Skeletal muscle cell (primary cell): Measurements from ENCODE around the gene AADAC.
"Not testable (repeated sequence)": the region's sequence is repeated elsewhere in the genome, so short reads cannot be mapped to it uniquely, and the experiment has no call there.

ENCODE experiments used
- DNase-seq: peaks from one replicate; pipeline ENCODE4 v3.0.0-alpha.2; 2010; ENCODE audit warnings: low read depth
- H3K4me3 ChIP-seq: 2 replicates; pipeline ENCODE4 v1.5.1; 2011; ENCODE audit warnings: low read depth, mild to moderate bottlenecking, control low read depth, low read length, moderate library complexity

Gene AADAC, protein sequence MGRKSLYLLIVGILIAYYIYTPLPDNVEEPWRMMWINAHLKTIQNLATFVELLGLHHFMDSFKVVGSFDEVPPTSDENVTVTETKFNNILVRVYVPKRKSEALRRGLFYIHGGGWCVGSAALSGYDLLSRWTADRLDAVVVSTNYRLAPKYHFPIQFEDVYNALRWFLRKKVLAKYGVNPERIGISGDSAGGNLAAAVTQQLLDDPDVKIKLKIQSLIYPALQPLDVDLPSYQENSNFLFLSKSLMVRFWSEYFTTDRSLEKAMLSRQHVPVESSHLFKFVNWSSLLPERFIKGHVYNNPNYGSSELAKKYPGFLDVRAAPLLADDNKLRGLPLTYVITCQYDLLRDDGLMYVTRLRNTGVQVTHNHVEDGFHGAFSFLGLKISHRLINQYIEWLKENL

DNA sequence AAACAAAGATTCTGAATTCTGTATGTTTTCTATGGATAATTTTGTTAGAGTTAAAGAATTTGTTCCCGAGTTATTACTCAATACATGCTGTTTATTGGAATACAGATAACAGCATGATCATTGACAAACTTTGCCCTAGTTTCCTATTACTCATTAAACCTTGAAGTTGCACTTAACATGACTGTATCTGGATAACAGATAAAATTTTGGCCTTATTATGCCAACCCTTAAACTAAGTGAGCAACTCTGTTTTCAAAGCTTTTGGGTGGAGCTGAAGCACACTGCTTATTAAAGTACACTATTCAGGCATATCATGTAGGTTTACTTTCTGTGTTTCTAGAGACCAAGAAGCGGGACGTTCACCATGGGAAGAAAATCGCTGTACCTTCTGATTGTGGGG, at the start of gene AADAC:
AADAC (plus strand) TSS at position 318 of the 400 bp plus-strand sequence; CDS start at position 365, 47 bp downstream.
- DNase-seq = no peak
- no peak within 1 kb of the TSS for H3K4me3 ChIP-seq

DNA sequence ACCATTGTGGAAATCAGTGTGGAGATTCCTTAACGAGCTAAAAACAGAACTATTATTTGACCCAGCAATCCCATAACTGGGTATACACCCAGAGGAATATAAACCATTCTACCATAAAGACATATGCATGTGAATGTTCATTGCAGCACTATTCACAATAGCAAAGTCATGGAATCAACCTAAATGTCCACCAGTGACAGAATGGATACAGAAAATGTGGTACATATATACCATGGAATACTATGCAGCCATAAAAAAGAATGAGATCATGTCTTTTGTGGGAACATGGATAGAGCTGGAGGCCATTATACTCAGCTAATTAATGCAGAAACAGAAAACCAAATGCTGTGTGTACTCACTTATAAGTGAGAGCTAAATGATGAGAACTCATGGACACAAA, 49.2 kb upstream of the AADAC start:
- DNase-seq, H3K4me3 ChIP-seq: not testable (repeated sequence)

GRCh38 chr3:151765685-151766084, 48.2 kb upstream of the AADAC start:
- H3K4me3 ChIP-seq = no peak overlapping the region
- DNase-seq = no peak

GRCh38 chr3:151766454-151766853, 47.5 kb upstream of the AADAC start:
- no peak for DNase-seq
- no peak overlapping the region for H3K4me3 ChIP-seq

DNA sequence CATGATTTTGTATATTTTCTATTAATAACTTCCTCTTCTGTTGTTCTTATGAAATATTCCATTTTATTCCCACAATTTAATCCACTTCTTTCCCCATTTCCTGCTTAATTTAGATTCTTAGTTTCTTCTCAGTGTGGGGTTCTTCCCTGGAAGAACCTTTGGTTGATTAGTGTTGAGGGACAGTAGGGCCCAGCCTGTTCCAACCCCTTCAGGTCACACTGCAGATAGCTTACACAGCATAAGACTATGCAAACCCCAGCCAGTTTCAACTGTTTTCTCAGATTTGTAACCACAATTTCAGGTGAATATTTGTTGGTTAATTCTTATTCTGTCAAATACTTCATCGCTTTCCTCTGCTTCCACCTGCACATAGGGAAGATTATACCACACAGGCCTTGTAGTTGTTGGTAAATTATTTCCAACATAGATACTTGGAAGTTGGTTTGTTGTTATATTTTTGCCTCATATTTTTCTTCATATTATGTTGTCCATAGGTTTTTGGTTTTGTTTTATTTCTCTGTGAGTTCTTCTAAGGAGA, 45.5 kb upstream of the AADAC start:
- DNase-seq = no peak
- no peak overlapping the region for H3K4me3 ChIP-seq

DNA sequence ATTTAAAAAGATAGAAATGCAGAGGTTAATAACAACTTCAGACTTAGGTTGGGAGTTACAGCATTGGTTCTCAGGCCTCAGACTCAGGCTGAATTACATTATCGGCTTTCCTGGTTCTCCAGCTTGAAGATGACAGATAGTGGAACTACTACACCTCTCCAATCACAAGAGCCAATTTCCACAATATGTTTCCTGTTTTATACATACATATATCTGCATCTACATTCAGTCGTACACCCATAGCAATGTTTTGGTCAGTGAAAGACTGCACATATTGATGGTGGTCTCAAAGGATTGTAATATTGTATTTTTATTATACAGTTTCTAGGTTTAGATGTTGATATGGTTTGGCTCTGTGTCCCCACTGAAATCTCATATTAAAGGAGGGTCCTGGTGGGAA, 44.7 kb upstream of the AADAC start:
- no peak for DNase-seq
- H3K4me3 ChIP-seq = no peak overlapping the region

DNA sequence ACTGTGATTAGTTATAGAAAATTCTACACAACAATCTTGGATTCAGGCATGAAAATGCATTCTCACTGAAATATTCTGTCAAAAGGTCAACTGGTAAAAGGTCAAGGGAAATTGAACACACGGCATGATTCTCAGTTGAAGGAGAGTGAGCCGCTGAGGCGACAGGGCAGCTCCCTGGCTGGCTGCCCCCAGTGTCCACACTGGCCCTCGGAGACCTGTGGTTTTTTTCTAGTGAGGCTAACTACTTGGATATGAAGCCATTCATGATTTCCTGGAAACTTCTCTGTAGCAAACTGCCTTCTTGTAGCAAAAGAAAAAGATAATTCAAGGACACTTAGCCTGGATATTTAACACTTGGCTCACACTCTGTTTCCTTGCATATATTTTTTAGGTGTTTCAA, 43.0 kb upstream of the AADAC start:
- no peak overlapping the region for H3K4me3 ChIP-seq
- DNase-seq = peak; percentile 48

DNA sequence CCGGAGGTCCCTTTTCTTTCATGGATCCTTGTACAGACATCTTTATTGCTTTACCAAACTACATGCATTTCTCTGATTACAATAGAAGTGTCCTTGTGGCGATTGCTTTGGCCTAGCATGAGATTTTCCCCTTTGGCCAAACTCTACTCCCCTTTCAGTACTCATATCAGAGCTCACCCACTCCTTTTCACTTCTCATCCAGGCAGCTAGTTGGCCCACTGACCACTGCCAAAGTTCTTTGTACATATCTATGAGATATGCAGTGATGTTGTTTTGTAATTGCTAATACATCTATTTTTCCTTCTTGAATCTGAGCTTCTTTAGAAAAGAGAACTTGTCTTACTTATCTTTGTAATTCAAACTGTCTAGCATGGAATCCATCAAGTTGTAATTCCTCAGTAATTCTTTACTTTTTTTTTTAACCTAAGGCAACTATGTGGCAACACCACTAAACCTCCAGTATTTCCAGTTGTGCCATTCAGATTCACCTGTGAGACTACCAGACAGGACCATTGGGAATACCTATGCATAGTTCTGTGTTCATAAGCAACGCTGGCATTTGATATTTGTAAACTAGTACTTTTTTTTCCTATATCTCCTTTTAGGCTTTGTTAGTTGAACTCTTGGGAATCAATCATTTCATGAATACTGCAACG, 41.0 kb upstream of the AADAC start:
- DNase-seq = no peak
- no peak overlapping the region for H3K4me3 ChIP-seq

DNA sequence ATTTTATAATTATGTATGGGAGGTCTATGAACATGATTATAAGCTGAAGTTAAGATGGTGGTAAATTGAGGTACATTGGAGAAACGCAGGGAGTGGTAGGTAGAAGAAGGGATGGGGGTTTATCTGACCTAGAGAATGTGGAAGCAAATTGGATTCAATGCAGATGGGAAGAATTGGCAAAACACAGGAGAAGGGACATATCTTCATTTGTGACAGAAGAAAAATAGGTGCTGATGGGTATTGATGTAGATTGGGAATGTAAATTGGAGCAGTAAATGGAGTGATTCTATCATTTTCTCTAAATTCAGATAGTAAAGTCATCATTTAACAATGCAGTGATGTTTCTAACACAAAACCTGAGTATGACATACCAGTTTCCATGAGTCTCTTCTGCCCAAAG, 39.7 kb upstream of the AADAC start:
- H3K4me3 ChIP-seq = no peak overlapping the region
- DNase-seq = no peak

GRCh38 chr3:151774910-151775309, 39.0 kb upstream of the AADAC start:
- no peak for DNase-seq
- no peak overlapping the region for H3K4me3 ChIP-seq

DNA sequence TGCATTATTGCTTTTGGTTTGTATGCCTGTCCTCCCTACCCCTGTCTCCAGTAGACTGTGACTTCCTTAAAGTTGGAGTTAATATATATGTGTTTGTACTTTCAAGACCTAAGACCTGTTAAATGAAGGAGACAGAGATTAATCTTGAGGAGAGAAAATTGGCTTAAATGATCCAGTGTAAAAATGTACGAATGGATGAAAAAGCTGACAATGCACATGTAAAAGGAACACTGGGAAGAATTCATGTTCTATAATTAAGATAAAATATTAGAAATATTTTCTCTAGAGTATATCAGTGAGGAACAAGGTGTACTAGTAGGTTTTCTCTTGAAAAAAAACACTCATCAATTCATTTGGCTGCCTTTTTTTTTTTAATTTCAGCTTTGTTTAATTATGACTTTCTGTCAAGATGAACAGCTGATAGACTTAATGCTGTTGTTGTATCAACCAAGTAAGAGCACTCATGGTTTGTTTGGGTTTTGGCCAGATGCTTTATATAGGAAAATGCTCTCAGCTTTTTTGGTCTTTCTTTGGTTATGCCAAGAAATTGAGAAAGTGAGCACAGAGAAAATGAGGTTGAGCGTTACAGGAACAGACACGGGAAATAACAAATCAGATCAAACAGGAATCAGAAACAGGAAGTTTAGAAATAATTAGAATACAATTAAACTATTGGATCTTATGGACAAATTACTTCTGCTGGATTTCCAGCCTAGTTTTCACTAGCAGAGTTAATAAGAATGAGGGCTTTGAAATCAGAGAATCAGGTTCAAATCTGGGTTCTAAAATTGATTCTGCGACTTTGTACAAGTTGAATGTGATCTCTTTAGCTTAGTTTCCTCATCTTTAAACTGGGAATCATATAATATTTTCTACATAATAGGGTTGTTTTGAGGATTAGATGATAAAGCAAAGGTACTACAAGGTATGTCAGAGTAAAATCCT, 38.3 kb upstream of the AADAC start:
- no peak overlapping the region for H3K4me3 ChIP-seq
- DNase-seq = no peak

DNA sequence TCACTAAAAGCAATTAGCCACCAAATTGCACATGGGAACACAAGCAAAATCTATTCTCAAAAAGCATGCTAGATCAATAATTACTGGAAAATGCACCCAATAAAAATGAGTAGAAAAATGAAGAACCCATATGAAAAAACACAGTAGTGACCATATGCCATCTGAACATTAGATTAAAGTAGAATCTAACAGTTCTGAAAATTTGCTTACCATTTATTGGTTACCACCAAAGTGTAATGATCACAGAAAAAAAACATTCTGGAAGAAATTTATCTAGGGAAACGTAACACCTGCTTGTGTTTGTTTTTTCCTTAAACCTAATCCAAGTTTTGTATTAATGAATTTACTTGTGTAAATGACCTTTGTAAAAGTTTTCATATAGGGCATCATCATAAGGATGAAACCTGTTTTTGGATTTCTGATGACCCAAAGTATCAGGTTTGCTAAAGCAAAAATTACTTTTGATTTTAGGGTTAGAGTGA, 37.6 kb upstream of the AADAC start:
- no peak overlapping the region for H3K4me3 ChIP-seq
- no peak for DNase-seq

DNA sequence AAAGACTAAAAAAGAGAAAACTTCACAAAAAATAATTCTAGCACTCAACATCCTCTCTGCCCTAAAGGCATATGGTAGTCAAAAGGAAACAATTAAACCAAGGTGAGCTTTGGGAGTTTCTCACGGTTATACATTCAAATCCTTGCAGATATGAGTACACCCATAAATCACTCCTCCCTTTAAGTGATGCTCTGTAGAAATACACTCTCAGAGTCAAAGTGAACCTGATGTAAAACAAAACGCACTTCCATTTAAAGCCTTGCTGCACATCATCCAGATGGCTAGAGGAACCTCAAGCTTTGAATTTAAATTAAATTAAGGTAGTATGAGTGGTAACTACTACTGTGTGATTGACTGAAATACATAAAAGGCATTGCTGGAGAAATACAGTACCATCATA, 36.0 kb upstream of the AADAC start:
- DNase-seq = no peak
- H3K4me3 ChIP-seq = no peak overlapping the region

DNA sequence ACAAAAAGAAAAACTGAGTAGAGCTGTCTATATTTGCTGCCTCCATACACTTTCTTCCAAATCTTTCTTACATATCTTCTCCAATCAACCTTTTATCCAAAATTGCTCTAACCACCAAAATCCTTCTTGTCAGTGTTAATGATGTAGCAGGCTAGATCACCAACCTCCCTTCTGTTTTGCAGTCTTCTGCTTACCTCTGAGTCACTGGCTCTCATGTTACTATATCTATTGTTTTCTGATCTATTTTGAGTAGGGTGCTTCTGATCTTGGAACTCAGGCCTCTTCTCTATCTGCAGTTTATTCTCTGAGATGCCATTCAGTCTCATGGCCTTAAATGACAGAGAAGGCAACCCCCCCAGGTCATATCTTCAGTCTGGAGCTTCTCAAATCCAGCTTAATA, 26.3 kb upstream of the AADAC start:
- H3K4me3 ChIP-seq = no peak overlapping the region
- no peak for DNase-seq

GRCh38 chr3:151788401-151788800, 25.5 kb upstream of the AADAC start:
- no peak overlapping the region for H3K4me3 ChIP-seq
- no peak for DNase-seq

DNA sequence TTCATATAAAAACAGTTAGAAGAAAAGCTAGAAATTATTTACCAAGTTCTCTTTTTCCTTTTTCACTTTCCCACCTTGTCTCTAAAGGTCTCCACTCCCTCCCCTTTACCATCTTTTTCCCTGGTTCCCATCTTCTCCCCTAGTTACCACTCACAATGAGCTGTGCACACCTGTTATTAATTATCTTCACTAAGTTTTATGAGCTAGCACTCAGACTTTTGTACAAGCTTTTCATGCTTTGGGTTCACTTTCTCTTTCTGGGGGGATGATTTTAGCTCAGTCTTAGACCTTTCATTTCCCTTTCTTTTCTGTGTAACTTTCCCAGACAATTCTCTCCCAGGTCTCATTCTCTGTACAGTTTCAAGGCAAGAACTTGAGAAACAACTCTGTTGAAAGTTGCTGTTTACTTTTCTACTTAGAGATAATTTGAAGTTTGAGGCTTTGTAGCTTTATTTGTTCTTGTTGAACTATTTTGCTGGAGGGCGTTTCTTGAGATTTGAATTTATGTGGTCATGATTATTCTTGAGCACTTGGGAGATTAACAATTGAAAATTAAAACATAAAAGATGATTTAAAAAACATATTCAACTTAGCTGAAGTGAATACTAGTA, 24.0 kb upstream of the AADAC start:
- no peak for DNase-seq
- H3K4me3 ChIP-seq = no peak overlapping the region

- not testable (repeated sequence) for DNase-seq
Measured at GRCh38 chr3:151790763-151791162, 23.2 kb upstream of the AADAC start.

GRCh38 chr3:151792411-151792810, 21.5 kb upstream of the AADAC start:
- no peak for DNase-seq
- no peak overlapping the region for H3K4me3 ChIP-seq

More at GRCh38 chr3:151790763-151791162, 23.2 kb upstream of the AADAC start:
- not testable (repeated sequence) for H3K4me3 ChIP-seq

DNA sequence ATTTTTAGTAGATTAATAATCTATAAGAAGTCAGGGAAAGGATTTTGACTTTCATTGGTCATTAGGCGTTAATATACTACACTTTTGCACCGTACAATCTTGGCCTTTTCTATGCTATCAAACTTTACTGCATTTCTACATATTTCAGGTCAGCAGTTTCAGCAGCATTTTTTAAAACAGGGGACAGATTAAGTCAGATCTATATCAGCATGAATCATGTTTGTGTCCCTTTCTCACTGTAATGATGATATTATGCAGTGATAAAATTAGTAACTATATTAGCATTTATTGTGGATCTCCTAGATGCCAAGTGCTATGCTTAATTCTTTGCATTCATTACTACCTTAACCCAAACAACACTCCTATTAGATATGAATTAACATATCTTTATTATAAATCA, 20.3 kb upstream of the AADAC start:
- no peak for DNase-seq
- H3K4me3 ChIP-seq = no peak overlapping the region
